Cardiac muscle cell (in vitro differentiated cells and primary cell): ENCODE data around the gene GNLY. TPM values are rescaled to one million over a fixed set of nuclear protein-coding genes. Genes with fewer than 3 reads are reported as not detected.

Source experiments
- DNase-seq, 2 donors: peaks; one replicate each; pipeline versions ENCODE4 v3.0.0 to v3.0.0-alpha.2; 2010 to 2017; ENCODE audit warnings: low read depth in 1 of 2, low spot score in 1 of 2
- H3K27ac ChIP-seq: fragments of 200-600 bp; sonication (generic); 2 replicates; pipeline ENCODE4 v1.5.1; 2016
- H3K27me3 ChIP-seq: fragments of 200-600 bp; sonication (generic); 2 replicates; pipeline ENCODE4 v1.6.0; 2016; ENCODE audit warnings: control low read depth
- H3K36me3 ChIP-seq: fragments of 200-600 bp; sonication (generic); 2 replicates; pipeline ENCODE4 v1.5.1; 2016; ENCODE audit warnings: control low read depth
- H3K4me1 ChIP-seq: fragments of 200-600 bp; sonication (generic); 2 replicates; pipeline ENCODE4 v1.8.1; 2017; ENCODE audit warnings: low read depth, mild to moderate bottlenecking, mixed run types
- H3K4me3 ChIP-seq: fragments of 200-600 bp; sonication (generic); 2 replicates; pipeline ENCODE4 v1.5.1; 2016; ENCODE audit warnings: mild to moderate bottlenecking
- H3K9me3 ChIP-seq: fragments of 200-600 bp; sonication (generic); 2 replicates; pipeline ENCODE4 v1.5.1; 2017; ENCODE audit warnings: low read depth, mild to moderate bottlenecking, control low read depth
- CTCF ChIP-seq: IDR thresholded peaks from 2 replicates; pipeline ENCODE4 v1.5.1; 2012; ENCODE audit warnings: low read depth, mild to moderate bottlenecking, low read length
- polyA plus RNA-seq: library from polyadenylated mRNA; unstranded; fragments of >200 nt; fragmentation: Nextera tagmentation; extraction: Ambion mirVana; gene quantifications from 2 replicates; pipeline ENCODE4 v1.2.1, GENCODE V29; 2016
- total RNA-seq: library from RNA; depleted of rRNA; stranded (reverse); fragments of >200 nt; gene quantifications from 2 replicates; pipeline ENCODE4 v1.2.3, GENCODE V29; 2016

The GNLY gene
- total and polyA plus RNA-seq, 2 experiments from 2014 or later: not detected

GRCh38 chr2:85678377-85678776 is 15.8 kb upstream of the GNLY start:
- no peak for TF ChIP-seq CTCF
- Histone ChIP-seq H3K27me3 (no peaks in the 10 kb centered on the region), H3K4me3 (no peak overlapping the region), H3K27ac (no peak overlapping the region), H3K36me3 (no peaks in the 10 kb centered on the region), H3K4me1 (peaks cover 4% of the 10 kb centered on the region), H3K9me3 (no peaks in the 10 kb centered on the region)
- DNase-seq: no peak

- Histone ChIP-seq H3K27ac (no peak overlapping the region), H3K4me1 (peaks cover 4% of the 10 kb centered on the region), H3K27me3 (no peaks in the 10 kb centered on the region), H3K36me3 (no peaks in the 10 kb centered on the region), H3K4me3 (no peak overlapping the region), H3K9me3 (no peaks in the 10 kb centered on the region)
- DNase-seq: peak; percentile 73 to 90
- peak; percentile 95 for TF ChIP-seq CTCF
Observed at GRCh38 chr2:85678794-85679672, 15.1 kb upstream of the GNLY start.

- no peak for TF ChIP-seq CTCF
- Histone ChIP-seq H3K4me1 (peaks cover 4% of the 10 kb centered on the region), H3K27me3 (no peaks in the 10 kb centered on the region), H3K4me3 (no peak overlapping the region), H3K9me3 (no peaks in the 10 kb centered on the region), H3K36me3 (no peaks in the 10 kb centered on the region), H3K27ac (no peak overlapping the region)
- DNase-seq: no peak
Observed at GRCh38 chr2:85680707-85681371, 13.3 kb upstream of the GNLY start.

GRCh38 chr2:85681372-85681763 is 12.8 kb upstream of the GNLY start:
- TF ChIP-seq CTCF: no peak
- Histone ChIP-seq H3K27ac (no peak overlapping the region), H3K36me3 (no peaks in the 10 kb centered on the region), H3K4me3 (no peak overlapping the region), H3K27me3 (no peaks in the 10 kb centered on the region), H3K9me3 (no peaks in the 10 kb centered on the region), H3K4me1 (peaks cover 3% of the 10 kb centered on the region)
- no peak for DNase-seq

GRCh38 chr2:85681776-85682175 is 12.4 kb upstream of the GNLY start:
- no peak for DNase-seq
- H3K27ac ChIP-seq: no peak overlapping the region
- H3K27me3 ChIP-seq: no peaks in the 10 kb centered on the region
- no peaks in the 10 kb centered on the region for H3K36me3 ChIP-seq
- H3K4me1 ChIP-seq: no peaks in the 10 kb centered on the region
- no peak for TF ChIP-seq CTCF
- H3K9me3 ChIP-seq: no peaks in the 10 kb centered on the region
- no peak overlapping the region for H3K4me3 ChIP-seq
